Neural cell (in vitro differentiated cells): ENCODE results near the gene RABL6.

Experiments used
- EZH2 ChIP-seq: fragments of 200-600, 300-800 bp; shearing (Covaris generic), sonication (generic); IDR thresholded peaks from 2 replicates; pipeline ENCODE4 v1.6.1; 2014; ENCODE audit warnings: antibody characterized with exemption, low read length, borderline replicate concordance, mild to moderate bottlenecking; ENCODE audit not compliant: insufficient read depth, poor library complexity, severe bottlenecking
- POLR2AphosphoS5 ChIP-seq: IDR thresholded peaks from 2 replicates; pipeline ENCODE4 v1.6.1; 2012
- SMC3 ChIP-seq: fragments of 450-650 bp; conservative IDR thresholded peaks from 2 replicates; pipeline ENCODE4 v1.6.1; 2014; ENCODE audit warnings: antibody characterized with exemption, mild to moderate bottlenecking, moderate library complexity; ENCODE audit not compliant: poor library complexity
- TAF1 ChIP-seq: IDR thresholded peaks from 2 replicates; pipeline ENCODE4 v1.6.1; 2012; ENCODE audit warnings: low read depth
- TF ChIP-seq, protein P1 (sequence below): fragments of 450-650 bp; IDR thresholded peaks from 2 replicates; pipeline ENCODE4 v1.5.1; 2014; ENCODE audit warnings: antibody characterized with exemption, mild to moderate bottlenecking, moderate library complexity; ENCODE audit not compliant: poor library complexity, severe bottlenecking

DNA sequence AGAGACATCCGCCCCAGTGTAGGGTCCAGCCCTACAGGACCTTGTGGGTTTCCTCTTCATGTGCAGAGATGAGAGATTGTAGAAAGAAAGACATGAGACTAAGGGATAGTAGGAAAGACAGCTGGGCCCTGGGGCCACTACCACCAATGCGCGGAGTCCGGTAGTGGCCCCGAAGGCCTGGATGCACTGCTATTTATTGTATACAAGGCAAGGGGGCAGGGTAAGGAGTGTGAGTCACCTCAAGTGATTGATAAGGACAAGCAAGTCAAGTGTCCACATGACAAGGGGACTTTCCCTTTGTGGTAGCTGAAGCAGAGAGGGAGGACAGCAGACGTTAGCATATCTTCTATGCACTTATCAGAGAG lies 22.8 kb upstream of the RABL6 start:
- TF ChIP-seq EZH2 (no peak), SMC3 (no peak), POLR2AphosphoS5 (no peak), TAF1 (no peak)
- TF ChIP-seq, protein P1, sequence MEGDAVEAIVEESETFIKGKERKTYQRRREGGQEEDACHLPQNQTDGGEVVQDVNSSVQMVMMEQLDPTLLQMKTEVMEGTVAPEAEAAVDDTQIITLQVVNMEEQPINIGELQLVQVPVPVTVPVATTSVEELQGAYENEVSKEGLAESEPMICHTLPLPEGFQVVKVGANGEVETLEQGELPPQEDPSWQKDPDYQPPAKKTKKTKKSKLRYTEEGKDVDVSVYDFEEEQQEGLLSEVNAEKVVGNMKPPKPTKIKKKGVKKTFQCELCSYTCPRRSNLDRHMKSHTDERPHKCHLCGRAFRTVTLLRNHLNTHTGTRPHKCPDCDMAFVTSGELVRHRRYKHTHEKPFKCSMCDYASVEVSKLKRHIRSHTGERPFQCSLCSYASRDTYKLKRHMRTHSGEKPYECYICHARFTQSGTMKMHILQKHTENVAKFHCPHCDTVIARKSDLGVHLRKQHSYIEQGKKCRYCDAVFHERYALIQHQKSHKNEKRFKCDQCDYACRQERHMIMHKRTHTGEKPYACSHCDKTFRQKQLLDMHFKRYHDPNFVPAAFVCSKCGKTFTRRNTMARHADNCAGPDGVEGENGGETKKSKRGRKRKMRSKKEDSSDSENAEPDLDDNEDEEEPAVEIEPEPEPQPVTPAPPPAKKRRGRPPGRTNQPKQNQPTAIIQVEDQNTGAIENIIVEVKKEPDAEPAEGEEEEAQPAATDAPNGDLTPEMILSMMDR = no peak
